CD4-positive, alpha-beta T cell treated with Interleukin-4 for 4 hours (primary cell): ENCODE measurements around the gene DHX35.

ENCODE experiments used
- DNase-seq: peaks from one replicate; pipeline ENCODE4 v3.0.0-alpha.2; 2020

DHX35 gene

GRCh38 chr20:39069976-39070375, 107.8 kb downstream of the DHX35 start:
- no peak for DNase-seq

GRCh38 chr20:39070484-39071231, 108.5 kb downstream of the DHX35 start:
- no peak for DNase-seq

DNA sequence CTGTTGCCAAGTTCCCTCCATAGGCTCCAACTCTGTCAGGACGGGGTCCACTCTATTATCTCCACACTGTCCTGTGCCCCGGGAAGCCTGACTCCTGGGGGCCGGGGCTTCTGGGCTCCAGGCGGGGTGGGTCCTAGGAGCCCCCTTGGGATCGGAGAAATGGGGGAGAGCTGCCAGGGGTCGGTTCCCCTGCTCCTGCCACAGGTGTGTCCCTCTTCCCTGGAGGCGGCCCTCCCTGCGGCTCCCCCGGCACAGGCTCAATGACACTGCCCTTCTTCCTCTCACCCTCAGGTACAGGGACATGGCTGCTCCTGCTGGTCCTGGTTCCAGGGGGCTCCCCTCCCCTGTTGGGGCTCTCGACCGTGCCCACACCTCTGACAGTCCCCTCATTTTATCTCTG, 110.0 kb downstream of the DHX35 start:
- DNase-seq: no peak

DNA sequence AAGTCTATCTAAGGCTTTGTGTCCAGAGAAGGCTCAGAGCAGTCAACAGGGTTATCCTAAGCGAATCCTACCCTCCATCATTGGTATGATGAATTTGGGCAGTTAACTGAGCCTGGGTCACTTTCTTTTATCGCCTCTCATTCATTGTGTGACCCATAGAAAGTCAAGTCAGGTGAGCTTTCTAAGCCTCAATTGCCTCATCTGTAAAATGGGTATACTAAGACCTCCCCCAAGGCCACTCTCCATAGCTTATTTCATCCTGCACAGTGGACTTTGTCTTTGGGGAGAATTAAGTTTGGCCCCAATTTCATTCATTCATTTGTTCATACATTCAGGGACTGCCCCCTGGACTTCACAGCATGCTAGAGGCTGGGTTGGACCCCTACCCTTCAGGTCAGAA, 110.5 kb downstream of the DHX35 start:
- DNase-seq: no peak

DNA sequence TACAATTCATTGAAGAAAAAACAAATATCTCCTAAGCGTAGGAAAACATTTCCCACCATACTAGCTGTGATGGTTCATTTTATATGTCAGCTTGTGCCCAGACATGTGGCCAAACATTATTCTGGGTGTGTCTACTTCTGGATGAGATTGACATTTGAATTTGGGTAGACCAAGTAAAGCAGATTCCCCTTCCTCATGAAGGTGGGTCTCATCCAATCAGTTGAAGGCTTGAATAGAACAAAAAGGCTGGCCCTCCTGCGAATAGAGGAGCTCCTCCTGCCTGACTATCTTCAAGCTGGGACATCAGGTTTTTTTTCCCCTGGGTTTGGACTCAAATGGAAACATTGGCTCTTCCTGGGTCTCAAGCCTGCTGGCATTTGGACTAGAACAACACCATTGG, 113.6 kb downstream of the DHX35 start:
- no peak for DNase-seq

DNA sequence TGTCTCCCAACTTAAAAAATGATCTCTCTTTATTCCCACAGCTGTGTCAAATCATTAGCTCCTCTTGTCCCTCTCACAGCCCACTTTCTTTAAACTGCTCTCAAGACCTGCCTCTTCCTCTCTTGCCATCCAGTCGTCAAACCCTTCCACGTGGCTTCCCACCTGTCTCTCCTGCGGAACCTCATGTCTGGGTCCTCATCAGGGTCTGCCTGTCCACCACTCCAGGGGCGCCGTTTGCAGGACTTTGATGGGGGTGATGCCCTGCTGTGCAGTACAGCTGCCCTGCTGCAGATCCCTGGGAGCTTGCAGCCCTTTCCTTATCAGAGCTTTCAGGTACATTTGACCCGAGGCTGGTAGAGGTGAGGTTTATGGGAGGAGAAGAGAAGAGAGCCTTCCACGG, 114.8 kb downstream of the DHX35 start:
- no peak for DNase-seq

GRCh38 chr20:39080326-39080725, 118.2 kb downstream of the DHX35 start:
- no peak for DNase-seq

DNA sequence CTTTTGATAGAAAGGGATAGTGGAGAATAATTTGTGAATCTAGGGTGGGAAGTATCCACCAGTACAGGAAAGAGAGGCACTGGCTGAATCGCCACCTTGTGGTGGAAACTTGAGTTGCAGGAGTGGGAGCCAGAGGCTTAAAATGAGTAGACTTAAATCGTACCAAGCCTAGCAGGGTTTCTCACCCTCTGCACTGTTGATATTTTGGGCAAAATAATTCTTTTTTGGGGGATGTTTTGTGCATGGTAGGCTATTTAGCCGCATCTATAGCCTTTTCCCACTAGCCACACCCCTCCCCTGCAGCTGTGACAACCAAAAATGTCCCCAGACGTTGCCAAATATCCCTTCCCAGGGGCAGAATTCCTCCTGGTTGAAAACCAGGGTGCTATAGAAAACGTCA, 119.1 kb downstream of the DHX35 start:
- peak; percentile 79 for DNase-seq

GRCh38 chr20:39082622-39083398, 120.7 kb downstream of the DHX35 start:
- no peak for DNase-seq

DNA sequence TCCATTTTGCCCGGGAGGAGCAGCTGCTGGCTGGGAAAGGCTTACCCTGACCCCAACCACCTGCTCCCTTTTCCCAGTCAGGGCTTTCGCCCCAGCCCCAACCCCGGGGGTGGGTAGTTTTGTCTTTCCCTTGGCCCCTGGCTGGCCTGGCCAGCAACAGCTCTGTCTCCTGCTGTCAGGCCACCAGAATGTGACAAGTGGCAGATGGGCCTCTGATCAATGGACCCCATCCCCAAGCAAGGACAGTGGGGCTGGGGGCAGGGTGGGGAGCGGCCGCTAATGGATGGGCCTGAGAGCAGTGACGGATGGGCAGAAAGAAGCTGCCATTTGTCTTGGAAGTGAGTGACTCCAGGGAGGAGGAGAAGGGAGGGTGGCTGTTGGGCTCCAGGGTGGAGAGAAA, 121.6 kb downstream of the DHX35 start:
- no peak for DNase-seq

GRCh38 chr20:39089029-39089428, 126.9 kb downstream of the DHX35 start:
- no peak for DNase-seq
